Measurements from ENCODE around the gene PPP6R2.

DNA sequence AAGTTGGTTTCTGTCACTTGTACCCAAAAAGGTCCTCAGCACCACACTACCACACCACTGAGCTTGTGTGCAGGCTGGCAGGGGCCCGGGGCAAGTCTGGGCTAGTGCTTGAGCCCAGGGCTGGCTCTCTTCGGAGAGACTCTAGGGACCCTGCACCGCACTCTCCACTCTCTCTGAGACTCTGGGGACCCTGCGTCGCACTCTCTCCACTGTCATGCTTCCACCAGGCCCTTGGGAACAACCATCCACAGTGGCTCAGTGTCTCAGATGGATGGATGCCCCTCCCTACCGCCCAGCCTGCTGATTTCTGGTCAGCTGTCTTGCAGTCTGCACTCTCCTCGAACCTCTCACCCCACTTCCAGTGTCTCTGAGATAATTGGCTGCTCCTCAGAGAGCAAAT, 133.7 kb downstream of the PPP6R2 start:
- TF ChIP-seq, protein P1, sequence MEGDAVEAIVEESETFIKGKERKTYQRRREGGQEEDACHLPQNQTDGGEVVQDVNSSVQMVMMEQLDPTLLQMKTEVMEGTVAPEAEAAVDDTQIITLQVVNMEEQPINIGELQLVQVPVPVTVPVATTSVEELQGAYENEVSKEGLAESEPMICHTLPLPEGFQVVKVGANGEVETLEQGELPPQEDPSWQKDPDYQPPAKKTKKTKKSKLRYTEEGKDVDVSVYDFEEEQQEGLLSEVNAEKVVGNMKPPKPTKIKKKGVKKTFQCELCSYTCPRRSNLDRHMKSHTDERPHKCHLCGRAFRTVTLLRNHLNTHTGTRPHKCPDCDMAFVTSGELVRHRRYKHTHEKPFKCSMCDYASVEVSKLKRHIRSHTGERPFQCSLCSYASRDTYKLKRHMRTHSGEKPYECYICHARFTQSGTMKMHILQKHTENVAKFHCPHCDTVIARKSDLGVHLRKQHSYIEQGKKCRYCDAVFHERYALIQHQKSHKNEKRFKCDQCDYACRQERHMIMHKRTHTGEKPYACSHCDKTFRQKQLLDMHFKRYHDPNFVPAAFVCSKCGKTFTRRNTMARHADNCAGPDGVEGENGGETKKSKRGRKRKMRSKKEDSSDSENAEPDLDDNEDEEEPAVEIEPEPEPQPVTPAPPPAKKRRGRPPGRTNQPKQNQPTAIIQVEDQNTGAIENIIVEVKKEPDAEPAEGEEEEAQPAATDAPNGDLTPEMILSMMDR (IDR thresholded peaks at IDR 0.05), result no peak
- TF ChIP-seq POLR2A (IDR thresholded peaks at IDR 0.05), result no peak
